Activated CD8-positive, alpha-beta memory T cell treated with anti-CD3 and anti-CD28 coated beads for 36 hours (primary cell): ENCODE data around the gene VTI1A. TPM values are rescaled to one million over a fixed set of nuclear protein-coding genes. Genes with fewer than 3 reads are reported as not detected.
"Not testable (repeated sequence)": the region's sequence is repeated elsewhere in the genome, so short reads cannot be mapped to it uniquely, and the experiment has no call there.

Experiments
- CTCF ChIA-PET: fragments of 350-600 bp; sonication (Branson Sonifier 250); formaldehyde crosslinking; loops from one replicate; lab custom pipeline; 2021; ENCODE audit warnings: antibody characterized with exemption; lab: Charles Lee
- POLR2A ChIA-PET: fragments of 350-600 bp; sonication (Branson Sonifier 250); formaldehyde crosslinking; loops from one replicate; lab custom pipeline; 2021; ENCODE audit warnings: antibody characterized with exemption; lab: Charles Lee
- total RNA-seq, 2 experiments: library from RNA; stranded (reverse); gene quantifications; one replicate each; pipeline ENCODE4 v1.2.3, GENCODE V29; 2021

VTI1A gene
- total RNA-seq, 2 experiments from 2014 or later, result 35.5 to 37.8 TPM

DNA sequence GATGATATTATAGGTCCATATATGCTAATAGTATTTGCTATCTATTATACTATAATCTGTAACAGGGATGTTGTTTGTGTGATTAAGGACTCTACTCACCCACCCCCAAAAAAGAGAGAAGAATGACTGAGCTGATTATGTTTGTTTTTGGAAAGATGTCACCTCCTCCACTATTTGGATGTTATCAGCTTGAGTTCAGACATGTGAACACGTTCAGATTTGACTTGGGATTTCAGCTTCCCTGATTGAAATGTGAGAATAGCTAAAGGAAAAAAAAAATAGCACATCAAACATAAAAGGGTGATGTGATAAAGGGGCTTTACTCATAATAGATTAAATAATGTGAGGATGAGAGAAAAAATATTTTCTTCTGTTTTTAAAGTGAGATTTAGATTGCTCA, 81.2 kb downstream of the VTI1A start:
- CTCF ChIA-PET, result no interaction called here

GRCh38 chr10:112531421-112531820, 84.4 kb downstream of the VTI1A start:
- ChIA-PET POLR2A (no interaction called here), CTCF (interaction anchor here (1.4 kb wide), 1 partner anchor 56 kb away, joined by 4 read pairs; no protein-coding TSS in a partner anchor)

More for the DNA sequence above, 81.2 kb downstream of the VTI1A start:
- POLR2A ChIA-PET, result no interaction called here

GRCh38 chr10:112532189-112532588, 85.2 kb downstream of the VTI1A start:
- ChIA-PET CTCF (interaction anchor here (1.5 kb wide), 1 partner anchor 853 kb away, joined by 3 read pairs; no protein-coding TSS in a partner anchor), POLR2A (no interaction called here)

DNA sequence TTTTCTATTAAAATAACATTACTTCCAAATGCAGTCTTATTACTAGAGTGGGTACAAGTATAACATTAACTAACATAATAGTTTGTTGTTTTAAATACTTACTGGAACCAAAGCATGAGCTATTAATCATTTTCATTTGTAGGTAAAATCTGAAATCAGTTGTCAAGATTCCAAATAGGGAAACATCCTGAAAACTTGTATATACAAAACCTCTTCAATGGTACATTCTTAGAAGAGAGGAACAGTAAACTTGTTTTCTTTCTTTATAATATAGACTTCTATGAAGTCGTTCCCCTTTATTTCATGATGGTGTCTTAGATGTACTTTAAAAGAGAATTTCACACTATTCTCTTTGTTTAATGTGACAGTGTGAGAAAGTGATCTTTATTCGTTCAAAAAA, 85.9 kb downstream of the VTI1A start:
- ChIA-PET POLR2A (no interaction called here), CTCF (interaction anchor here (1.5 kb wide), 1 partner anchor 852 kb away, joined by 3 read pairs; no protein-coding TSS in a partner anchor)

- ChIA-PET POLR2A (no interaction called here), CTCF (no interaction called here)
Observed at GRCh38 chr10:112533916-112534315, 86.9 kb downstream of the VTI1A start.

- CTCF ChIA-PET, result no interaction called here
- POLR2A ChIA-PET, result no interaction called here
Observed at GRCh38 chr10:112535531-112535951, 88.5 kb downstream of the VTI1A start.

GRCh38 chr10:112536663-112537062, 89.6 kb downstream of the VTI1A start:
- ChIA-PET POLR2A (no interaction called here), CTCF (no interaction called here)

DNA sequence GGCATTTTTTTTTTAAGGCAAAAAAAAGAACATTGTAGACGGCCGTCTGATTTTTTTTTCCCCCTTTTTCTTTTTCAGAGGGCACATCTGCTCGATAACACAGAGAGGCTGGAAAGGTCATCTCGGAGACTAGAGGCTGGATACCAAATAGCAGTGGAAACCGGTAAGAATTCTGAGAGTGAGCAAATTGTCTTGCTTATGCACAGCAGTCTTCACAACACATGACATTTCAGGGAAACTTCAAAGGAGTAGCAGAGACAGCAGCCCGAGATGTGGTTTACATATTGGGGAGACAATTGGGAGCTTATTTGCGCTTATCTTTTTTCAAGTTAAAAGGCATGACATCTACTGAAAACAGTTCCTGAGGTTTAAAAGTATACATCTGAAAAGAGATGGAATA, 91.2 kb downstream of the VTI1A start:
- ChIA-PET CTCF (no interaction called here), POLR2A (no interaction called here)

GRCh38 chr10:112539340-112539739, 92.3 kb downstream of the VTI1A start:
- POLR2A ChIA-PET, result no interaction called here
- CTCF ChIA-PET, result no interaction called here

DNA sequence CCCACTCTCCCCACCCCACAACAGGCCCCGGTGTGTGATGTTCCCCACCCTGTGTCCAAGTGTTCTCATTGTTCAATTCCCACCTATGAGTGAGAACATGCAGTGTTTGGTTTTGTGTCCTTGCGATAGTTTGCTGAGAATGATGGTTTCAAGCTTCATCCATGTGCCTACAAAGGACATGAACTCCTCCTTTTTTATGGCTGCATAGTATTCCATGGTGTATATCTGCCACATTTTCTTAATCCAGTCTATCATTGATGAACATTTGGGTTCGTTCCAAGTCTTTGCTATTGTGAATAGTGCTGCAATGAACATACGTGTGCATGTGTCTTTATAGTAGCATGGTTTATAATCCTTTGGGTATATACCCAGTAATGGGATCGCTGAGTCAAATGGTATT, 95.8 kb downstream of the VTI1A start:
- POLR2A ChIA-PET, CTCF ChIA-PET: not testable (repeated sequence)

DNA sequence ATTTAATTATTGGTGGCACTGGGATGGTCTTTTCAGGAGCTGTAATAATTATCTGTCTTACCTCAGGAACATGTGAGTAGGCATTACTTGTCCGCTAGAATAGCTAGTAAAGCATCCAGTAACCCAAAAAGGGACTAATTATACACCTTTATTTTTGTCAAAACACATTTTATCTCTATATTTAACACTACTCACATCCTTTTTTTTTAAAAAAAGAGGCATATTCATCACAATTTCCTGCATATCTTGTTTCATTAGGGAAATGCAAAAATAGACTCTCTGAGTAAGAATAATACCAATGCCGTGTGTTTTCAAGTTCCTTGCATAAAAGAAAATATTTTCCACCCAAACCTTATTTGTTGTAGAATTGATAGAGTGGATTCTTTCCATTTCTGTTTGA, 99.5 kb downstream of the VTI1A start:
- CTCF ChIA-PET, result no interaction called here
- POLR2A ChIA-PET, result no interaction called here

GRCh38 chr10:112548535-112549276, 101.7 kb downstream of the VTI1A start:
- ChIA-PET CTCF (no interaction called here), POLR2A (no interaction called here)

DNA sequence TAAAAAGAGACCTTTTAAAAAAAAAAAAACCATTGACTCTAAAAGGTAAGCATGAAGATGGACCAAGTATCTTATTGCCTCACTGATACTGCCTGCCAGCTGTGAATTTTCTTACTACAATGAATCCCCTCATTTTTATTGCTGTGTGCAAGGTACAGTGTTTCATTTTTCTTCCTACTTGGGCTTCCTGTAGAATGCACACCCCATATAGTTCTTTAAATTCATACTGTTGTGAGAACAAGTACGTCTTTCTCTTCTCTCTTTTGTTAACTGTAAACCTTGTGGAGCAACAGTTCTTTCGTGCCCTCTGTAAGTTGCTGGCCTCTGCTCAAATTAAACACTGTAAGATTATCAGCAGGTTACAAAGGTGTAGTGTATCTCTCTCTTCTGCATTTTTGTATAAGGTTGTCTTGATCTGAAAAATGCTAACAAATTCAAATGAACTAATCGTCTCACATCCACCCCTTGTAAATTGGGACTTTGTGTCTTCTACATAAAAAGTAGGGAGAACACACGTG, 105.6 kb downstream of the VTI1A start:
- ChIA-PET CTCF (no interaction called here), POLR2A (no interaction called here)

DNA sequence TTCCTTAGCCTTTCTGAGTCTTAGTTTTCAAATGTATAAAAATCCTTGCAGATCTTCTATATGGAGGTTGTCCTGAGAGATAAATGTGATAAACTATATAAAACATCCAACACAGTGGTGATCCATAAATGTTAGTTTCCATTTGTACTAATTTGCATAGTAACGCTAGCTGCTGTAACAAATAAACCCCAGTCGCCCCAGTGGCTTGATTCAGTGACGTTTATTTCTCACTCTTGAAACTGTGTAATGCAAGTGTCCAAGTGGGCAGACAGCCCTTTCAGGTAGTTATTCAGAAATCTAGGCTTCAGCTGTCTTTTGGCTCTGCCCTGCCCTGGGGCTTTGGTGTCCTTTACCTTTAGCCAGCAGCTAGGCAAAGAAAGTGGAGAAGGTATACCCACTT, 106.3 kb downstream of the VTI1A start:
- ChIA-PET POLR2A (no interaction called here), CTCF (no interaction called here)

GRCh38 chr10:112554263-112554662, 107.2 kb downstream of the VTI1A start:
- POLR2A ChIA-PET, result no interaction called here
- CTCF ChIA-PET, result no interaction called here

DNA sequence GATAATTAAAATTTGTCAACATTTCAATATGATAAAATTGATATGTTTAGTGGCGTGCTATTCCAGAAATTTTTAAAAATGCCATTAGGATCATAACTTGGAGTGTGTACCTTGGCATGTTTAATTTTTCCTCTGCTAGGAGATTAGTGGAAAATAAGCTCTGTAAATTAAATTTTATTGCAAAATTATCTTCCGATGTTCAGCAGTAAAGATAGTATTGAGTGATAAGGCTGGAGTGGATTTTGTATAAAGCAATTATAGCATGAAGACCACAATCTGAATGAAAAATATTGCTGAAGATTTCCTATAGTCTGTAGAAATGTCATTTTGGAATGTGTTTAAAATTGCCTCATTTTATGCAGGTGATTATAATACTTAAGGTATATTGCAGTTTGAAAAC, 110.2 kb downstream of the VTI1A start:
- CTCF ChIA-PET, result no interaction called here

GRCh38 chr10:112558476-112559142, 111.6 kb downstream of the VTI1A start:
- ChIA-PET POLR2A (no interaction called here), CTCF (no interaction called here)

More for the DNA sequence above, 110.2 kb downstream of the VTI1A start:
- POLR2A ChIA-PET, result no interaction called here

- ChIA-PET POLR2A (no interaction called here), CTCF (no interaction called here)
Observed at GRCh38 chr10:112559349-112559748, 112.3 kb downstream of the VTI1A start.

- POLR2A ChIA-PET, result no interaction called here
- CTCF ChIA-PET, result no interaction called here
Observed at GRCh38 chr10:112562122-112562521, 115.1 kb downstream of the VTI1A start.

DNA sequence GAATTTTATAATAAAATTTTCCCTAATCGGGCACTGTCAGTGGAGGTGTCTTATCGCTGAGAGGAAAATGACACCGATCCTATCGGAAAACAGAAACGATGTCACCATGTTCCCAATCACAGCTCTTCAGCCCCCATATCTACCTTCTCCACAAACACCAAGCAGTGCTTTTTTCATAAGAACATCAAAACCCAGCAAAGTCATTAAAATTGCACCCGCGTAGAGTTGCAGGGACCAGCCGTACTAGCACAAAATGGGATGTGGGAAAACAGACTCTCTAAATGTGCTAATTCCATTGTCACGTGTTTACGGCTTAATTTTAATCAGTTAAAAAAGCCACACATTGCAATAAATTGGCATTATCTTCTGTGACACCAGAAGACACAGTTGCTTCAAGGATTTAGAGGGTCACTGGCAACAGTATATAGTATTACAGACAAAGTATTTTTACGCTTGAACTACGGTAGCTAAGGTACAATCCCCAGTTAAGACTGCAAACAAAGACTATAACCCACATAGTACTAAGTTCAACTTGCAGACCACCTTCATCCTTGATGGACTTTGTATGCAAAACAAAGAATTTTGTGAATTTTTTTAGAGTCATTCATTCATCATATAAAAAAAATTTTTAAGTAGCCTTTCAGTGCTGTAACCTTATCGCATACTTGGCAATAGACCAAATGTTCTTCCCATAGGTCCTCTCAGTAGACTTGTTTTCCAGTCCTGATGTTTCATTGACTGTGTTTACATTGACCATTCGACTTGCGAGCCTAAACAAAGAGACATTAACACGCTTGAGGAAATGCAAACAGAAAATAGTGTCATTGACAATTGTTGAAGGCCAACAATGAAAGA, 116.0 kb downstream of the VTI1A start:
- CTCF ChIA-PET, result no interaction called here

More for the DNA sequence above, 116.0 kb downstream of the VTI1A start:
- POLR2A ChIA-PET, result no interaction called here
